Pancreas (tissue), 10 donors: ENCODE data around the gene CREBRF. TPM values are rescaled to one million over a fixed set of nuclear protein-coding genes. Genes with fewer than 3 reads are reported as not detected.
A peak's percentile ranks its signal among the peaks of the same experiment; 100 is the strongest.
"Not testable (repeated sequence)": the region's sequence is repeated elsewhere in the genome, so short reads cannot be mapped to it uniquely, and the experiment has no call there.

Experiments used
- ATAC-seq, 4 donors: fragments of 200-7000 bp; cut with Tn5 transposase; one replicate each; pipeline versions ENCODE4 v1.8.0 to v1.9.1; 2020; ENCODE audit warnings: mild to moderate bottlenecking in 4 of 4, moderate library complexity in 4 of 4
- DNase-seq, 6 donors: peaks; one replicate each; pipeline ENCODE4 v3.0.0-alpha.2; 2020
- FAIRE-seq: peaks from 2 replicates; lab custom pipeline; 2012; peaks lifted over from hg19 to GRCh38; lab: Jason Lieb, UNC
- H3K27ac ChIP-seq, 4 donors: fragments of 200-600 bp; sonication (generic); 1 replicate in 3 of 4; 2 replicates in 1 of 4; pipeline versions ENCODE4 v1.5.0 to v1.8.0; 2020
- H3K27me3 ChIP-seq, 4 donors: fragments of 200-600 bp; one replicate each; pipeline ENCODE4 v1.8.0; 2021
- H3K36me3 ChIP-seq, 3 donors: fragments of 200-600 bp; sonication (generic) in 1 of 3; one replicate each; pipeline versions ENCODE4 v1.5.0 to v1.8.0; 2020 to 2021
- H3K4me1 ChIP-seq, 3 donors: fragments of 200-600 bp; one replicate each; pipeline ENCODE4 v1.8.0; 2021
- H3K4me3 ChIP-seq, 4 donors: fragments of 200-600 bp; sonication (generic) in 2 of 4; one replicate each; pipeline versions ENCODE4 v1.5.0 to v1.8.0; 2020 to 2021
- H3K9me3 ChIP-seq, 4 donors: fragments of 200-600 bp; one replicate each; pipeline ENCODE4 v1.8.0; 2021
- WGBS, 2 donors: extraction: QIAGEN DNeasy Blood & Tissue Kit; methylation state at CpG; one replicate each; pipeline ENCODE4 v1.1.7; 2013; 5-methylcytosine and 5-hydroxymethylcytosine counted together
- intact Hi-C, 3 donors: fragments of 100-400 bp; cut with DNase I; formaldehyde crosslinking; loops; one replicate each; pipeline versions ENCODE4 v1.11.1 to v1.14.2; 2022
- polyA plus RNA-seq, 2 donors: library from polyadenylated mRNA; stranded (reverse); fragments of 200-250 nt; gene quantifications; one replicate each; pipeline ENCODE4 v1.2.3, GENCODE V29; 2013
- total RNA-seq, 6 donors: library from RNA; stranded (reverse); fragmentation: NEBNext Ultra II Directional in 4 of 6; extraction: Animal tissue kit (Norgen Biotek cat#: 25700) in 4 of 6; gene quantifications; one replicate each; pipeline versions ENCODE4 v1.2.1 to v1.2.4, GENCODE V29; 2021 to 2023
- TF ChIP-seq, protein P1 (sequence below), 4 donors: fragments of 200-600 bp; sonication (generic) in 3 of 4; IDR thresholded peaks; one replicate each; pipeline versions ENCODE4 v1.5.0 to v1.8.0; 2021; ENCODE audit warnings: antibody characterized with exemption in 4 of 4
- donor health status: healthy with polysubstance abuse.
- donor health status: DM: no; HTN: no; CAD: no; lungs with moderate emphysema.
- donor health status: DM: no; HTN: no; CAD: no.
- donor health status: control.
- donor health status: control.
- donor health status: Bipolar disorder and iron deficiency.
- donor health status: DM: yes; HTN: yes; CAD: no.
- donor health status: DM: no; HTN: no; CAD: no.
- donor health status: DM: no; HTN: no; CAD: no.
- donor health status: DM: yes; HTN: yes; CAD: no.

The CREBRF gene
- total and polyA plus RNA-seq, 8 donors: 3.6 to 21.4 (median 11.3) TPM

DNA sequence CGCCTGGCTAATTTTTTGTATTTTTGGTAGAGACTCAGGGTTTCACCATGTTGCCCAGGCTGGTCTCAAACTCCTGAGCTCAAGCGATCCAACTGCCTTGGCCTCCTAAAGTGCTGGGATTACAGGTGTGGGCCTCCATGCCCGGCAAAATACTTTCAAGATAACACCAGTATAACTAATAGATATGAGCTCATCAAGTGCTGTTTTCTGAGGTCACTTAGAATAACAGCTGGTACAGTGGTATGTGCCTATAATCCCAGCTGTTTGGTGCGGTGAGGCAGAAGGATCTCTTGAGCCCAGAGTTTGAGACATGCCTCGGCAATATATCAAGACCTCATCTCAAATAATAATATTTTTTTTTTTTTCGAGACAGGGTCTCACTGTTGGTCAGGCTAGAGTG lies 30.5 kb upstream of the CREBRF start:
- DNase-seq (no peak), FAIRE-seq (no peak), ATAC-seq (no peak)
- TF ChIP-seq, protein P1, sequence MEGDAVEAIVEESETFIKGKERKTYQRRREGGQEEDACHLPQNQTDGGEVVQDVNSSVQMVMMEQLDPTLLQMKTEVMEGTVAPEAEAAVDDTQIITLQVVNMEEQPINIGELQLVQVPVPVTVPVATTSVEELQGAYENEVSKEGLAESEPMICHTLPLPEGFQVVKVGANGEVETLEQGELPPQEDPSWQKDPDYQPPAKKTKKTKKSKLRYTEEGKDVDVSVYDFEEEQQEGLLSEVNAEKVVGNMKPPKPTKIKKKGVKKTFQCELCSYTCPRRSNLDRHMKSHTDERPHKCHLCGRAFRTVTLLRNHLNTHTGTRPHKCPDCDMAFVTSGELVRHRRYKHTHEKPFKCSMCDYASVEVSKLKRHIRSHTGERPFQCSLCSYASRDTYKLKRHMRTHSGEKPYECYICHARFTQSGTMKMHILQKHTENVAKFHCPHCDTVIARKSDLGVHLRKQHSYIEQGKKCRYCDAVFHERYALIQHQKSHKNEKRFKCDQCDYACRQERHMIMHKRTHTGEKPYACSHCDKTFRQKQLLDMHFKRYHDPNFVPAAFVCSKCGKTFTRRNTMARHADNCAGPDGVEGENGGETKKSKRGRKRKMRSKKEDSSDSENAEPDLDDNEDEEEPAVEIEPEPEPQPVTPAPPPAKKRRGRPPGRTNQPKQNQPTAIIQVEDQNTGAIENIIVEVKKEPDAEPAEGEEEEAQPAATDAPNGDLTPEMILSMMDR (IDR thresholded peaks at IDR 0.05): no peak
- Histone ChIP-seq H3K36me3 (peaks cover 0 to under 1% (median 0%) of the 10 kb centered on the region in 3 donors), H3K27ac (no peak overlapping the region), H3K9me3 (no peaks in the 10 kb centered on the region), H3K4me1 (peaks cover 10 to 18% (median 17%) of the 10 kb centered on the region in 3 donors), H3K27me3 (no peaks in the 10 kb centered on the region), H3K4me3 (no peak overlapping the region)
- 83 to 85% methylated on average over 6 of the region's 6 CpGs for WGBS, 2 donors
- intact Hi-C loops: no loop called here

DNA sequence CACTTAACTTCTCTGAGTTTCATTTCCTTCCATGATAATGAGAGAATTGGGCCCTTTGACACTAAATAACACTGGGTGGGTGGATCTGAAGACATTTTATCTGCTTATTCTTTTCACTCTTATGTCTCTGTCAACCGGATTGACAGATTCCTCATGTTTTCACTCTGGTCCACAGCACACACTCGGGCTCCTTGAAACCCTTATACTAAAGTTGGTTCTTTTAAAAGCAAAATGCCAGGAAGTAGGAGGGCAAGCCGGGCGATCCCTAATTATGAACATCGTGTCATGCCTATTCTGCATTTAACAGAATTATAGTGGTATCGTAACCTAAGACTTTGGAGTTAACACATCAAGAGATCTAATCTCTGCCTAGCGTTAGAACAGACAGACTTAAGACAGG lies 28.2 kb upstream of the CREBRF start:
- WGBS, 2 donors: 88% methylated on average over 7 of the region's 7 CpGs
- intact Hi-C loops: no loop called here
- ATAC-seq: no peak
- no peaks in the 10 kb centered on the region for H3K36me3 ChIP-seq
- TF ChIP-seq, protein P1 (IDR thresholded peaks at IDR 0.05): no peak
- FAIRE-seq: no peak
- peaks cover 10 to 18% (median 17%) of the 10 kb centered on the region in 3 donors for H3K4me1 ChIP-seq
- no peaks in the 10 kb centered on the region for H3K9me3 ChIP-seq
- DNase-seq: no peak
- no peaks in the 10 kb centered on the region for H3K27me3 ChIP-seq
- no peak overlapping the region for H3K4me3 ChIP-seq
- no peak overlapping the region for H3K27ac ChIP-seq

DNA sequence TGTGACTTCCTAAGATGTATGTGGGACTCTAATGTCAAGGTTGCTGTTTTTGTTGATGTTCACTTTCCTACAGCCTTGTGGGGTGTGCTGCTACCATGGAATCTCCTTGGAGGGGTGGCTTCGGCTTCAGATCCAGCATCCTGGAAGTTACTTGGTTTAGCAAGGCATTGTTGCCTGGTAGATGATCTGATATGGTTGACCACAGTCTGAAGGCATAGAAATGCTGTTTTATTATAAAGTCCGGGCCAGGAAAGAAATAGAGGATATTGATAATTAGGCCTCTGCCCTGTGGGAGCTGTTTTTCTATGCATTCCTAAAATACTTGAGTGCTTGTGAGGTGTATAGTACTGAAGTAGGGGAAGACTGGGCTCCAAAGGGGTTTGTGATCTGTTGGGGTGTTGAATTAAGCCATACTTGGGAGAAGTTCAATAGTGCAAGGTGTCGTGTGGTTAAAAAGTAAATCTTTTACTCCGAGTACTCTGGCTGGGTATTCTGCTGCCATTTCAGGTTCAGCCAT lies 27.3 kb upstream of the CREBRF start:
- H3K36me3 ChIP-seq: no peaks in the 10 kb centered on the region
- WGBS, 2 donors: 57 to 59% methylated on average over 4 of the region's 4 CpGs
- TF ChIP-seq, protein P1 (IDR thresholded peaks at IDR 0.05): no peak
- H3K9me3 ChIP-seq: no peaks in the 10 kb centered on the region
- no peaks in the 10 kb centered on the region for H3K27me3 ChIP-seq
- peaks cover 10 to 18% (median 17%) of the 10 kb centered on the region in 3 donors for H3K4me1 ChIP-seq
- peak overlapping the region in 3 of 4 donors; percentile 43 to 64 (median 63) for H3K27ac ChIP-seq
- DNase-seq: no peak
- FAIRE-seq: no peak
- intact Hi-C loops: no loop called here
- peak in 2 of 4 donors; percentile 11 for ATAC-seq
- H3K4me3 ChIP-seq: no peak overlapping the region

DNA sequence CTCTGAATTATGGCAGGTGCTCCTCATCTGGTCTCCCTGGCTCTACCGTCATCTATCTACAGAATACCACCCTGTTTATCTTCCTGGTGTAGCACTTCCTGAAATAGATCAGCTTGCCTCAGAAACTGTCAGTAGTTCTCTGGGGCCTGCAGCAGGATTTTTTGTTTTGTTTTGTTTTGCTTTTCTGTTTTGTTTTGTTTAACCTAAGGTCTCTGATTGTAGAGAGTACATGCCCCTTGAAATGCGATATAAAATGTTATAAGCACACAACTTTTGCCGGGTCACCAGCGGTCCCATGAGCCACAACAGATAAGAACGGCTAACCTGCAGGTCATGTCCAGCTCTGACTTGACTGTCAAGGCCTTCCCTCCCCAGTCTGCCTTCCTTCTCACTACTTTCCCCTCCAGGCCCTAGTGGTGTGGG lies 26.6 kb upstream of the CREBRF start:
- TF ChIP-seq, protein P1 (IDR thresholded peaks at IDR 0.05): no peak
- Histone ChIP-seq H3K27ac (peak overlapping the region in 3 of 4 donors; percentile 43 to 64 (median 63)), H3K4me3 (no peak overlapping the region), H3K36me3 (no peaks in the 10 kb centered on the region), H3K27me3 (no peaks in the 10 kb centered on the region), H3K4me1 (peaks cover 10 to 18% (median 17%) of the 10 kb centered on the region in 3 donors), H3K9me3 (no peaks in the 10 kb centered on the region)
- intact Hi-C loops: no loop called here
- FAIRE-seq (no peak), DNase-seq (no peak), ATAC-seq (peak in 3 of 4 donors; percentile 65 to 72 (median 70))
- 17% methylated on average over 5 of the region's 5 CpGs for WGBS, 2 donors

DNA sequence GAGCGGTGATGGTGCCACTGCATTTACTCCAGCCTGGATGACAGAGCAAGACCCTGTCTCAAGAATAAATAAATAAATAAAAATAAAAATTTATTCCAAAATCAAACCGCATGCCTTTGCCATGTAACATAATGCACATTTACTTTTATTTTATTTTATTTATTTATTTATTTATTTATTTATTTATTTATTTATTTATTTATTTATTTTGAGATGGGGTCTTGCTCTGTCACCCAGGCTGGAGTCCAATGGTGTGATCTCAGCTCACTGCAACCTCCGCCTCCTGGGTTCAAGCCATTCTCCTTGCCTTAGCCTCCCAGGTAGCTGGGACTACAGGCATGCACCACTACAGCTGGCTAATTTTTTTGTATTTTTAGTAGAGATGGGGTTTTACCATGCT lies 24.1 kb upstream of the CREBRF start:
- intact Hi-C loops: not testable (repeated sequence)
- WGBS, 2 donors: 97 to 99% methylated on average over 3 of the region's 3 CpGs

More for the DNA sequence above, 24.1 kb upstream of the CREBRF start:
- not testable (repeated sequence) for DNase-seq, H3K4me3 ChIP-seq, H3K9me3 ChIP-seq, ATAC-seq, H3K36me3 ChIP-seq, H3K27me3 ChIP-seq, H3K27ac ChIP-seq, FAIRE-seq
- H3K4me1 ChIP-seq: peaks cover 10 to 22% (median 17%) of the 10 kb centered on the region in 3 donors
